ENCODE measurements around the gene MIDN. TPM values are rescaled to one million over a fixed set of nuclear protein-coding genes. Genes with fewer than 3 reads are reported as not detected.

The MIDN gene
- total RNA-seq, 1 experiment from 2014 or later, result 125 TPM

GRCh38 chr19:1210227-1210538 lies 38.2 kb upstream of the MIDN start:
- no peaks in the 10 kb centered on the region for H3K9me3 ChIP-seq
- Mint-ChIP-seq H3K36me3 (ENCODE audit: insufficient read depth, unreplicated experiment) (peaks cover 26% of the 10 kb centered on the region), H3K4me1 (ENCODE audit: low read depth, unreplicated experiment) (no peaks in the 10 kb centered on the region), H3K4me3 (ENCODE audit: unreplicated experiment) (no peak overlapping the region), H3K9me3 (ENCODE audit: unreplicated experiment) (no peaks in the 10 kb centered on the region), H3K27me3 (ENCODE audit: insufficient read depth, unreplicated experiment) (no peaks in the 10 kb centered on the region), H3K27ac (ENCODE audit: unreplicated experiment) (no peak overlapping the region)
- intact Hi-C loops (cut with micrococcal nuclease; ENCODE audit: unreplicated experiment), result no loop called here
- no peaks in the 10 kb centered on the region for H3K27me3 ChIP-seq (replicated peaks; ENCODE audit: control insufficient read depth, insufficient read depth, low read length)
- CTCF ChIA-PET, result no interaction called here
- BruUV-seq (replicated peaks), result no TSS peak
- H3K36me3 ChIP-seq (ENCODE audit: control insufficient read depth, insufficient read depth, low read length), result peaks cover 3% of the 10 kb centered on the region
- H3K4me1 ChIP-seq, result peaks cover 9% of the 10 kb centered on the region
- no peak for DNase-seq
- POLR2A ChIA-PET, result no interaction called here
- TF ChIP-seq, protein P1, sequence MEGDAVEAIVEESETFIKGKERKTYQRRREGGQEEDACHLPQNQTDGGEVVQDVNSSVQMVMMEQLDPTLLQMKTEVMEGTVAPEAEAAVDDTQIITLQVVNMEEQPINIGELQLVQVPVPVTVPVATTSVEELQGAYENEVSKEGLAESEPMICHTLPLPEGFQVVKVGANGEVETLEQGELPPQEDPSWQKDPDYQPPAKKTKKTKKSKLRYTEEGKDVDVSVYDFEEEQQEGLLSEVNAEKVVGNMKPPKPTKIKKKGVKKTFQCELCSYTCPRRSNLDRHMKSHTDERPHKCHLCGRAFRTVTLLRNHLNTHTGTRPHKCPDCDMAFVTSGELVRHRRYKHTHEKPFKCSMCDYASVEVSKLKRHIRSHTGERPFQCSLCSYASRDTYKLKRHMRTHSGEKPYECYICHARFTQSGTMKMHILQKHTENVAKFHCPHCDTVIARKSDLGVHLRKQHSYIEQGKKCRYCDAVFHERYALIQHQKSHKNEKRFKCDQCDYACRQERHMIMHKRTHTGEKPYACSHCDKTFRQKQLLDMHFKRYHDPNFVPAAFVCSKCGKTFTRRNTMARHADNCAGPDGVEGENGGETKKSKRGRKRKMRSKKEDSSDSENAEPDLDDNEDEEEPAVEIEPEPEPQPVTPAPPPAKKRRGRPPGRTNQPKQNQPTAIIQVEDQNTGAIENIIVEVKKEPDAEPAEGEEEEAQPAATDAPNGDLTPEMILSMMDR (IDR thresholded peaks at IDR 0.05; ENCODE audit: insufficient read depth in 1 of 2, low read depth in 1 of 2, low read length in 1 of 2, severe bottlenecking in 1 of 2, unreplicated experiment in 1 of 2), result no peak
- no peak overlapping the region for H3K4me3 ChIP-seq (ENCODE audit: low read depth, low read length)

GRCh38 chr19:1211494-1212234 lies 36.7 kb upstream of the MIDN start:
- Histone ChIP-seq H3K4me3 (ENCODE audit: low read depth, low read length) (no peak overlapping the region), H3K36me3 (ENCODE audit: control insufficient read depth, insufficient read depth, low read length) (peaks cover 3% of the 10 kb centered on the region), H3K4me1 (peaks cover 9% of the 10 kb centered on the region), H3K27me3 (replicated peaks; ENCODE audit: control insufficient read depth, insufficient read depth, low read length) (no peaks in the 10 kb centered on the region), H3K9me3 (no peaks in the 10 kb centered on the region)
- H3K36me3 Mint-ChIP-seq (ENCODE audit: insufficient read depth, unreplicated experiment), result peaks cover 23% of the 10 kb centered on the region
- POLR2A ChIA-PET, result interaction anchor here (0.7 kb wide), 1 partner anchor 57 kb away, joined by 16 read pairs; no protein-coding TSS in a partner anchor
- no peak overlapping the region for H3K27ac Mint-ChIP-seq (ENCODE audit: unreplicated experiment)
- CTCF ChIA-PET, result interaction anchor here (0.6 kb wide), 1 partner anchor 11 kb away, joined by 3 read pairs; no protein-coding TSS in a partner anchor
- H3K9me3 Mint-ChIP-seq (ENCODE audit: unreplicated experiment), result no peaks in the 10 kb centered on the region
- BruUV-seq (replicated peaks), result no TSS peak
- no peaks in the 10 kb centered on the region for H3K4me1 Mint-ChIP-seq (ENCODE audit: low read depth, unreplicated experiment)
- intact Hi-C loops (cut with micrococcal nuclease; ENCODE audit: unreplicated experiment), result no loop called here
- H3K27me3 Mint-ChIP-seq (ENCODE audit: insufficient read depth, unreplicated experiment), result no peaks in the 10 kb centered on the region
- TF ChIP-seq, protein P1 (IDR thresholded peaks at IDR 0.05; ENCODE audit: insufficient read depth in 1 of 2, low read depth in 1 of 2, low read length in 1 of 2, severe bottlenecking in 1 of 2, unreplicated experiment in 1 of 2), result no peak
- peak in 1 of 2 experiments; percentile 41 for DNase-seq
- H3K4me3 Mint-ChIP-seq (ENCODE audit: unreplicated experiment), result no peak overlapping the region

GRCh38 chr19:1213391-1214286 lies 34.7 kb upstream of the MIDN start:
- Mint-ChIP-seq H3K27ac (ENCODE audit: unreplicated experiment) (peak overlapping the region; percentile 6), H3K4me1 (ENCODE audit: low read depth, unreplicated experiment) (no peaks in the 10 kb centered on the region), H3K4me3 (ENCODE audit: unreplicated experiment) (no peak overlapping the region), H3K36me3 (ENCODE audit: insufficient read depth, unreplicated experiment) (peaks cover 29% of the 10 kb centered on the region), H3K27me3 (ENCODE audit: insufficient read depth, unreplicated experiment) (no peaks in the 10 kb centered on the region), H3K9me3 (ENCODE audit: unreplicated experiment) (no peaks in the 10 kb centered on the region)
- ChIA-PET CTCF (no interaction called here), POLR2A (no interaction called here)
- no peak for DNase-seq
- BruUV-seq (replicated peaks), result no TSS peak
- H3K4me1 ChIP-seq, result no peaks in the 10 kb centered on the region
- H3K36me3 ChIP-seq (ENCODE audit: control insufficient read depth, insufficient read depth, low read length), result peaks cover 3% of the 10 kb centered on the region
- TF ChIP-seq, protein P1 (IDR thresholded peaks at IDR 0.05; ENCODE audit: insufficient read depth in 1 of 2, low read depth in 1 of 2, low read length in 1 of 2, severe bottlenecking in 1 of 2, unreplicated experiment in 1 of 2), result no peak
- intact Hi-C loops (cut with micrococcal nuclease; ENCODE audit: unreplicated experiment), result no loop called here
- no peak overlapping the region for H3K4me3 ChIP-seq (ENCODE audit: low read depth, low read length)
- H3K27me3 ChIP-seq (replicated peaks; ENCODE audit: control insufficient read depth, insufficient read depth, low read length), result no peaks in the 10 kb centered on the region
- H3K9me3 ChIP-seq, result no peaks in the 10 kb centered on the region

Measured in Caco-2 (cell line).